SK-N-SH (cell line): ENCODE measurements around the gene GRID2IP. TPM values are rescaled to one million over a fixed set of nuclear protein-coding genes. Genes with fewer than 3 reads are reported as not detected.

Source experiments
- CTCF ChIA-PET: fragments of 300-600, 350-600 bp; formaldehyde crosslinking; extraction: SDS; loops from one replicate; lab custom pipeline; 2021; lab: Yijun Ruan, JAX
- POLR2A ChIA-PET: fragments of 350-600 bp; sonication (Branson Sonifier 250); formaldehyde crosslinking; extraction: SDS; loops from one replicate; lab custom pipeline; 2020; ENCODE audit warnings: antibody characterized with exemption, inconsistent platforms; lab: Yijun Ruan, JAX
- DNase-seq: peaks from one replicate; pipeline ENCODE4 v3.0.0; 2012
- H2AFZ ChIP-seq: fragments of 200-600 bp; sonication (generic); 2 replicates; pipeline ENCODE4 v1.8.1; 2016; ENCODE audit warnings: antibody characterized with exemption, mild to moderate bottlenecking, low read depth
- H3F3A ChIP-seq: fragments of 200-600 bp; sonication (generic); replicated peaks from 2 replicates; pipeline ENCODE3; 2016; ENCODE audit warnings: antibody characterized with exemption, mild to moderate bottlenecking; ENCODE audit not compliant: insufficient read depth
- H3K27ac ChIP-seq, 2 experiments: fragments of 200-500 bp in 1 of 2; fragments of 200-600 bp in 1 of 2; sonication (Bioruptor generic) in 1 of 2; sonication (generic), shearing (Covaris generic) in 1 of 2; 2 replicates each; pipeline versions ENCODE4 v1.5.1 to v1.6.1; 2014 to 2016; ENCODE audit warnings: low read depth in 2 of 2, inconsistent platforms in 1 of 2, low read length in 1 of 2, mild to moderate bottlenecking in 1 of 2, mixed read lengths in 1 of 2
- H3K27me3 ChIP-seq: fragments of 200-600 bp; sonication (generic), shearing (Covaris generic); 2 replicates; pipeline ENCODE4 v1.6.1; 2016; ENCODE audit warnings: mixed run types; ENCODE audit not compliant: insufficient read depth
- H3K36me3 ChIP-seq, 2 experiments: fragments of 200-500 bp in 1 of 2; fragments of 200-600 bp in 1 of 2; sonication (Bioruptor generic) in 1 of 2; sonication (generic) in 1 of 2; replicated peaks in 1 of 2; 2 replicates each; pipeline versions ENCODE3 to v1.5.1; 2014 to 2016; ENCODE audit warnings: low read length in 1 of 2, mild to moderate bottlenecking in 1 of 2; ENCODE audit not compliant: insufficient read depth in 2 of 2, control insufficient read depth in 1 of 2
- H3K4me1 ChIP-seq, 2 experiments: fragments of 200-500 bp in 1 of 2; fragments of 200-600 bp in 1 of 2; sonication (Bioruptor generic) in 1 of 2; sonication (generic), shearing (Covaris generic) in 1 of 2; 2 replicates each; pipeline versions ENCODE4 v1.5.1 to v1.6.1; 2014 to 2016; ENCODE audit warnings: low read depth in 1 of 2, low read length in 1 of 2, mixed run types in 1 of 2; ENCODE audit not compliant: insufficient read depth in 2 of 2, control insufficient read depth in 1 of 2
- H3K4me2 ChIP-seq: fragments of 200-600 bp; sonication (generic), shearing (Covaris generic); 2 replicates; pipeline ENCODE4 v1.6.1; 2017; ENCODE audit warnings: mixed run types
- H3K4me3 ChIP-seq, 2 experiments: fragments of 200-500 bp in 1 of 2; fragments of 200-600 bp in 1 of 2; sonication (Bioruptor generic) in 1 of 2; sonication (generic), shearing (Covaris generic) in 1 of 2; 2 replicates each; pipeline versions ENCODE4 v1.5.1 to v1.8.1; 2014 to 2016; ENCODE audit warnings: low read depth in 2 of 2, inconsistent platforms in 1 of 2, low read length in 1 of 2, mild to moderate bottlenecking in 1 of 2, mixed read lengths in 1 of 2, moderate library complexity in 1 of 2
- H3K79me2 ChIP-seq: fragments of 200-600 bp; sonication (generic); 2 replicates; pipeline ENCODE4 v1.8.1; 2017; ENCODE audit warnings: mild to moderate bottlenecking; ENCODE audit not compliant: insufficient read depth
- H3K9ac ChIP-seq: fragments of 200-600 bp; sonication (generic); 2 replicates; pipeline ENCODE4 v1.6.1; 2017; ENCODE audit warnings: mixed run types
- H3K9me2 ChIP-seq: fragments of 200-600 bp; sonication (generic); 2 replicates; pipeline ENCODE4 v1.6.1; 2017; ENCODE audit warnings: mixed run types
- H3K9me3 ChIP-seq: fragments of 200-600 bp; sonication (generic); 2 replicates; pipeline ENCODE4 v1.6.1; 2017; ENCODE audit warnings: mixed run types, mild to moderate bottlenecking, moderate library complexity
- H4K20me1 ChIP-seq: fragments of 200-600 bp; sonication (generic); 2 replicates; pipeline ENCODE4 v1.6.1; 2017; ENCODE audit warnings: mild to moderate bottlenecking, mixed run types; ENCODE audit not compliant: insufficient read depth
- FOXM1 ChIP-seq: IDR thresholded peaks from 2 replicates; pipeline ENCODE4 v1.4.0; 2012; ENCODE audit warnings: low read depth, mild to moderate bottlenecking
- JUND ChIP-seq: IDR thresholded peaks from 2 replicates; pipeline ENCODE4 v1.4.0; 2012
- NFIC ChIP-seq: IDR thresholded peaks from 2 replicates; pipeline ENCODE4 v1.4.0; 2012; ENCODE audit warnings: borderline replicate concordance
- NRF1 ChIP-seq: IDR thresholded peaks from 2 replicates; pipeline ENCODE4 v1.6.1; 2012; ENCODE audit warnings: low read depth, mild to moderate bottlenecking, low read length
- POLR2AphosphoS5 ChIP-seq: IDR thresholded peaks from 2 replicates; pipeline ENCODE4 v1.6.1; 2012; ENCODE audit warnings: low read depth, low read length
- RAD21 ChIP-seq: IDR thresholded peaks from 2 replicates; pipeline ENCODE4 v1.6.1; 2012; ENCODE audit warnings: mild to moderate bottlenecking, low read length
- SIN3A ChIP-seq: IDR thresholded peaks from 2 replicates; pipeline ENCODE4 v1.6.1; 2012; ENCODE audit warnings: low read depth, mild to moderate bottlenecking, low read length, moderate library complexity, borderline replicate concordance
- TEAD4 ChIP-seq: IDR thresholded peaks from 2 replicates; pipeline ENCODE4 v1.4.0; 2012; ENCODE audit warnings: mild to moderate bottlenecking, borderline replicate concordance; ENCODE audit not compliant: insufficient read depth
- ZBTB33 ChIP-seq: IDR thresholded peaks from 2 replicates; pipeline ENCODE4 v1.4.0; 2012; ENCODE audit warnings: low read depth, borderline replicate concordance
- WGBS: methylation state at CpG from one replicate; pipeline ENCODE4 v1.1.6; 2017; ENCODE audit warnings: low lambda C conversion rate; 5-methylcytosine and 5-hydroxymethylcytosine counted together
- polyA plus RNA-seq, 3 experiments: library from polyadenylated mRNA; depleted of rRNA; stranded (reverse); fragments of >200 nt; gene quantifications; 2 replicates each; pipeline ENCODE4 v1.2.3, GENCODE V29; 2012
- TF ChIP-seq, protein P1 (sequence below): fragments of 150-350 bp; IDR thresholded peaks from 2 replicates; pipeline ENCODE4 v1.6.1; 2017; ENCODE audit warnings: antibody characterized with exemption, low read length, low read depth, borderline replicate concordance
- TF ChIP-seq, protein P2 (sequence below): fragments of 150-350 bp; IDR thresholded peaks from 2 replicates; pipeline ENCODE4 v1.6.1; 2016; ENCODE audit warnings: mild to moderate bottlenecking, low read depth, low read length
- TF ChIP-seq, protein P3 (sequence below): fragments of 200-600 bp; sonication (generic); IDR thresholded peaks from 2 replicates; pipeline ENCODE4 v1.6.1; 2017; ENCODE audit warnings: antibody characterized with exemption, mild to moderate bottlenecking, moderate library complexity

GRID2IP gene
- polyA plus RNA-seq, 1 of the 3 experiments (the other 2 are of a cell fraction), result 0.03 TPM

- 0% methylated on average over 1 of the region's 1 CpG for WGBS
Measured at GRCh38 chr7:6489612-6490011, 61.6 kb downstream of the GRID2IP start.

GRCh38 chr7:6487184-6487545, 64.1 kb downstream of the GRID2IP start:
- no peak for TF ChIP-seq NFIC
- no peak for TF ChIP-seq POLR2AphosphoS5
- no peak for TF ChIP-seq SIN3A
- no peak for TF ChIP-seq FOXM1
- TF ChIP-seq TEAD4, result no peak
- no peak for TF ChIP-seq JUND
- TF ChIP-seq, protein P1, sequence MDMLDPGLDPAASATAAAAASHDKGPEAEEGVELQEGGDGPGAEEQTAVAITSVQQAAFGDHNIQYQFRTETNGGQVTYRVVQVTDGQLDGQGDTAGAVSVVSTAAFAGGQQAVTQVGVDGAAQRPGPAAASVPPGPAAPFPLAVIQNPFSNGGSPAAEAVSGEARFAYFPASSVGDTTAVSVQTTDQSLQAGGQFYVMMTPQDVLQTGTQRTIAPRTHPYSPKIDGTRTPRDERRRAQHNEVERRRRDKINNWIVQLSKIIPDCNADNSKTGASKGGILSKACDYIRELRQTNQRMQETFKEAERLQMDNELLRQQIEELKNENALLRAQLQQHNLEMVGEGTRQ, result no peak
- TF ChIP-seq NRF1, result no peak
- TF ChIP-seq, protein P2, sequence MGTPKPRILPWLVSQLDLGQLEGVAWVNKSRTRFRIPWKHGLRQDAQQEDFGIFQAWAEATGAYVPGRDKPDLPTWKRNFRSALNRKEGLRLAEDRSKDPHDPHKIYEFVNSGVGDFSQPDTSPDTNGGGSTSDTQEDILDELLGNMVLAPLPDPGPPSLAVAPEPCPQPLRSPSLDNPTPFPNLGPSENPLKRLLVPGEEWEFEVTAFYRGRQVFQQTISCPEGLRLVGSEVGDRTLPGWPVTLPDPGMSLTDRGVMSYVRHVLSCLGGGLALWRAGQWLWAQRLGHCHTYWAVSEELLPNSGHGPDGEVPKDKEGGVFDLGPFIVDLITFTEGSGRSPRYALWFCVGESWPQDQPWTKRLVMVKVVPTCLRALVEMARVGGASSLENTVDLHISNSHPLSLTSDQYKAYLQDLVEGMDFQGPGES, result no peak
- TF ChIP-seq ZBTB33, result no peak
- CTCF ChIA-PET, result interaction anchor here (0.6 to 1.5 kb wide), 3 partner anchors 62 to 633 kb away, joined by 3 read pairs; partner anchors contain the start of gene INTS15
- 84% methylated on average over 4 of the region's 4 CpGs for WGBS

More at GRCh38 chr7:6489612-6490011, 61.6 kb downstream of the GRID2IP start:
- H3F3A ChIP-seq, result no peaks in the 10 kb centered on the region
- H3K4me3 ChIP-seq, result no peak overlapping the region
- DNase-seq, result no peak
- no peaks in the 10 kb centered on the region for H3K27me3 ChIP-seq
- no peak overlapping the region for H2AFZ ChIP-seq
- no peaks in the 10 kb centered on the region for H3K9me2 ChIP-seq
- CTCF ChIA-PET, result no interaction called here
- TF ChIP-seq RAD21, result no peak
- TF ChIP-seq, protein P3, sequence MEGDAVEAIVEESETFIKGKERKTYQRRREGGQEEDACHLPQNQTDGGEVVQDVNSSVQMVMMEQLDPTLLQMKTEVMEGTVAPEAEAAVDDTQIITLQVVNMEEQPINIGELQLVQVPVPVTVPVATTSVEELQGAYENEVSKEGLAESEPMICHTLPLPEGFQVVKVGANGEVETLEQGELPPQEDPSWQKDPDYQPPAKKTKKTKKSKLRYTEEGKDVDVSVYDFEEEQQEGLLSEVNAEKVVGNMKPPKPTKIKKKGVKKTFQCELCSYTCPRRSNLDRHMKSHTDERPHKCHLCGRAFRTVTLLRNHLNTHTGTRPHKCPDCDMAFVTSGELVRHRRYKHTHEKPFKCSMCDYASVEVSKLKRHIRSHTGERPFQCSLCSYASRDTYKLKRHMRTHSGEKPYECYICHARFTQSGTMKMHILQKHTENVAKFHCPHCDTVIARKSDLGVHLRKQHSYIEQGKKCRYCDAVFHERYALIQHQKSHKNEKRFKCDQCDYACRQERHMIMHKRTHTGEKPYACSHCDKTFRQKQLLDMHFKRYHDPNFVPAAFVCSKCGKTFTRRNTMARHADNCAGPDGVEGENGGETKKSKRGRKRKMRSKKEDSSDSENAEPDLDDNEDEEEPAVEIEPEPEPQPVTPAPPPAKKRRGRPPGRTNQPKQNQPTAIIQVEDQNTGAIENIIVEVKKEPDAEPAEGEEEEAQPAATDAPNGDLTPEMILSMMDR, result peak; percentile 22; the same call in 1 of the 2 replicates
- H3K9ac ChIP-seq, result no peak overlapping the region
- H3K27ac ChIP-seq, result no peak overlapping the region
- H3K9me3 ChIP-seq, result 0 out of 2 replicates have a peak, but pooled peaks cover 6% of the 10 kb centered on the region
- no peaks in the 10 kb centered on the region for H4K20me1 ChIP-seq
- H3K4me2 ChIP-seq, result no peak overlapping the region
- H3K36me3 ChIP-seq, result no peaks in the 10 kb centered on the region
- POLR2A ChIA-PET, result no interaction called here
- H3K4me1 ChIP-seq, result peaks cover 0 to 2% of the 10 kb centered on the region in 2 experiments; a peak in 2 of 4 replicates
- 0 out of 2 replicates have a peak, but pooled peaks cover 2% of the 10 kb centered on the region for H3K79me2 ChIP-seq

More at GRCh38 chr7:6487184-6487545, 64.1 kb downstream of the GRID2IP start:
- Histone ChIP-seq H3K4me3 (no peak overlapping the region), H2AFZ (no peak overlapping the region), H3K9me2 (no peaks in the 10 kb centered on the region), H3K27me3 (no peaks in the 10 kb centered on the region), H3F3A (no peaks in the 10 kb centered on the region), H3K79me2 (peaks cover 24% of the 10 kb centered on the region), H3K9ac (no peak overlapping the region), H3K4me1 (peaks cover 5 to 9% of the 10 kb centered on the region in 2 experiments; a peak in 3 of 4 replicates), H3K9me3 (0 out of 2 replicates have a peak, but pooled peaks cover 6% of the 10 kb centered on the region), H3K36me3 (peaks cover 0 to 6% of the 10 kb centered on the region in 2 experiments), H3K4me2 (no peak overlapping the region), H3K27ac (no peak overlapping the region), H4K20me1 (peaks cover 12% of the 10 kb centered on the region)
- no peak for DNase-seq
- POLR2A ChIA-PET, result no interaction called here
